AG09319 (cell line): Measurements from ENCODE around the gene LEP.
"Not testable (repeated sequence)": the region's sequence is repeated elsewhere in the genome, so short reads cannot be mapped to it uniquely, and the experiment has no call there.

Experiments used
- DNase-seq: peaks from one replicate; pipeline ENCODE4 v3.0.0-alpha.2; 2010; ENCODE audit warnings: low read depth; ENCODE audit errors: extremely low read depth
- CTCF ChIP-seq: IDR thresholded peaks from 2 replicates; pipeline ENCODE4 v1.5.1; 2011; ENCODE audit warnings: low read depth, mild to moderate bottlenecking, inconsistent platforms, low read length, moderate library complexity

Gene LEP

GRCh38 chr7:128275681-128276080 is 34.6 kb downstream of the LEP start:
- TF ChIP-seq CTCF, result no peak
- no peak for DNase-seq

- DNase-seq, result no peak
- TF ChIP-seq CTCF, result no peak
Measured at GRCh38 chr7:128278366-128278765, 37.3 kb downstream of the LEP start.

DNA sequence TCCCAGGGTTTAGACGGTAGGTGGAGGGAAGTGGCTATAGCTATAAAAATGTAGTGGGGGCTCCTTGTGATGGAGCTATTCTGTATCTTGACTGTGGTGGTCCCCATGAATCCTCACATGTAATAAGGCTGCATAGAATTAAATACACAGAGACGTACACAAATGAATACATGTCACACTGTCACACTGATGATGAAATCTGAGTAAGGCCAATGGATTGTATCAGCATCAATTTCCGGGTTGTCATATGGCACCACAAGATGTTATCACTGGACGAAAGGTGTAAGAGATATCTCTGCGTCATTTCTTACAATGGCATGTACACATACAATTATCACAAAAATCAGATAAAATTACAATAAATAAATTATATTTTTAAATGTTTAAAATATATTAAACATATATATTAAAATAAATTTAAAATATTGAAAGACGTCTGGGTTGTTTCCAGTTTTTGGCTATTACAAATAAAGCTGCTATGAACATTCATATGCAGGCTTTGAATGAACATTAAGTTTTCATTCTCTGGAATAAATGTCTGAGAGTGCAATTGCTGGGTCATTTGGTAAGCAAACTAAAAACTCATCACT is 38.1 kb downstream of the LEP start:
- no peak for TF ChIP-seq CTCF
- no peak for DNase-seq

DNA sequence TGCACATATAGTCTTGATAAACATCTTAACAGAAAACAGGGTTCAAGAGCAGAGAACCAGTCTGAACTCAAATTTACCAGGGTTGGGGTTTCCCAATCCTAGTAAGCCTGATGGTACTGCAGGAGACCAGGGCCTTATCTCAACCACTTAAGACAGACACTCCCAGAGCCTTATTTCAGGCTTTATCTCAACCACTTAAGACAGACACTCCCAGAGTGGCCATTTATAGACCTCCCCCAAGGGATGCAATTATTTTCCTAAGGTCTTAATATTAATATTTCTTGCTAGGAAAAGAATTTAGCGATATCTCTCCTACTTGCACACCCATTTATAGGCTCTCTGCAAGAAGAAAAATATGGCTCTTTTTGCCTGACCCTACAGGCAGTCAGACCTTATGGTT is 39.4 kb downstream of the LEP start:
- DNase-seq, result not testable (repeated sequence)

DNA sequence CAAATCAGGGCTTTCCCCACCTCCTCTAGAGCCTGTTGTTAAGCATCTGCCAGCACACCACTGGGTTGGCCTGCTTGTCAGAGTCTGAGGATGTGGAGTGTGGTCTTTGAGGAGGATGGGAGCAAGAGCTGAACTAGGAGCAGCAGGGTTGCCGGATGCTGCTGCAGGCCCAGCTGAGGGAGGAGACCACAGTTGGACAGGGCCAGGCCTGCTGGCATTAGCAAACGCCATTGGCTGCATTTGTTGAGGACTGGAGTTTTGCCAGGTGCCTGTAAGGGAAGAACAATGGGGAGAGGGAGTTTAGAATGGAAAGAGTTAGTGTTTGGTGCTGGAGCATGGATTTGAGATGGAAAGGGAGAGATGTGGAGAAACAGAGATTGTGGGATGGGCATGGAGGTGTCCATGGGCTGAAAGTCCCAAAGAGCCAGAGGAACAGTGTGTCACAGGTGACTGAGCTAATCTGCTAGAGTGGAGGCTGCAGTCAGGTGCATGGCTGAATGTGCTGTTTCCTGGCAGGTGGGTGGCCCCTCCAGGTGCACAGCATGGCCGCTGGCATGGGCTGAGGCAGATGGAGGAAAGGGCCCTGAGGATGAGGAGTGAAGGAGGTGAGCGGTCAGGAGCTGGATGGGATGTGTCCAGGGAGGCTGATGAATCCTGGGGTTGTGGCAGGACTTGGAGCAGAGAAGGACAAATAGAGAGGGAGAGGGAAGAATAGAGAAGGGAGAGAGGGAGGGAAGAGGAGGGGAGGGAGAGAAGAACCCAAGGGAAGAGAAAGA is 40.7 kb downstream of the LEP start:
- TF ChIP-seq CTCF, result no peak
- DNase-seq, result no peak

- no peak for DNase-seq
- TF ChIP-seq CTCF, result no peak
Measured at GRCh38 chr7:128284102-128284501, 43.0 kb downstream of the LEP start.

GRCh38 chr7:128287556-128287955 is 46.5 kb downstream of the LEP start:
- DNase-seq, result no peak
- no peak for TF ChIP-seq CTCF

DNA sequence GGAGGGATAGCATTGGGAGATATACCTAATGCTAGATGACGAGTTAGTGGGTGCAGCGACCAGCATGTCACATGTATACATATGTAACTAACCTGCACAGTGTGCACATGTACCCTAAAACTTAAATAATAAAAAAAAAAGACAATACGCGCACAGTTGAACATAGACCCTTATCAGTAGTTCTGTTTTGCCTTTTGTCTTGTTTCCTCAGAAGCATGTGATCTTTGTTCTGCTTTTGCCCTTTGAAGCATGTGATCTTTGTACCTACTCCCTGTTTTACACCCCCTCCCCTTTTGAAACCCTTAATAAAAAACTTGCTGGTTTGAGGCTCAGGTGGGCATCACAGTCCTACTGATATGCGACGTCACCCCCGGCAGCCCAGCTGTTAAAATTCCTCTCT is 56.9 kb downstream of the LEP start:
- DNase-seq, result not testable (repeated sequence)
